A673 (cell line): Measurements from ENCODE around the gene KCTD7.
"Not testable (repeated sequence)": the region's sequence is repeated elsewhere in the genome, so short reads cannot be mapped to it uniquely, and the experiment has no call there.

Source experiments
- EZH2 ChIP-seq: fragments of 200-600 bp; sonication (generic); IDR thresholded peaks from 2 replicates; pipeline ENCODE4 v1.6.1; 2017; ENCODE audit warnings: borderline replicate concordance, low read depth, mild to moderate bottlenecking, mixed read lengths, antibody characterized with exemption, low read length; ENCODE audit not compliant: poor library complexity, severe bottlenecking
- TF ChIP-seq, protein P1 (sequence below): fragments of 300-800, 200-600 bp; sonication (generic); conservative IDR thresholded peaks from 2 replicates; pipeline ENCODE4 v1.5.1; 2017; ENCODE audit warnings: low read depth, mild to moderate bottlenecking, antibody characterized with exemption, low read length, moderate library complexity, mixed read lengths

DNA sequence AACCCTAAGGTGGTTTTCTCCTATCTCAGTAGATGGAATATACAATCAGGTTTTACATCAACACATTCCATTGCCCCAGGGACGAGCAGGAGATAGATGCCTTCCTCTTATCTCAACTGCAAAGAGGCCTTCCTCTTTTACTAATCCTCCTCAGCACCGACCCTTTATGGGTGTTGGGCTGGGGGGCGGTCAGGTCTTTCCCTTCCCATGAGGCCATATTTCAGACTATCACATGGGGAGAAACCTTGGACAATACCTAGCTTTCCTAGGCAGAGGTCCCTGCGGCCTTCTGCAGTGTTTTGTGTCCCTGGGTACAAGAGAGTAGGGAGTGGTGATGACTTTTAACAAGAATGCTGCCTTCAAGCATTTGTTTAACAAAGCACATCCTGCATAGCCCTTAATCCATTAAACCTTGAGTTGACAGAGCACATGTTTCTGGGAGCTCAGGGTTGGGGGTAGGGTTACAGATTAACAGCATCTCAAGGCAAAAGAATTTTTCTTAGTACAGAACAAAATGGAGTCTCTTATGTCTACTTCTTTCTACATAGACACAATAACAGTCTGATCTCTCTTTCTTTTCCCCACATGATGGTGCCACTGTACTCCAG lies 9.2 kb upstream of the KCTD7 start:
- TF ChIP-seq, protein P1, sequence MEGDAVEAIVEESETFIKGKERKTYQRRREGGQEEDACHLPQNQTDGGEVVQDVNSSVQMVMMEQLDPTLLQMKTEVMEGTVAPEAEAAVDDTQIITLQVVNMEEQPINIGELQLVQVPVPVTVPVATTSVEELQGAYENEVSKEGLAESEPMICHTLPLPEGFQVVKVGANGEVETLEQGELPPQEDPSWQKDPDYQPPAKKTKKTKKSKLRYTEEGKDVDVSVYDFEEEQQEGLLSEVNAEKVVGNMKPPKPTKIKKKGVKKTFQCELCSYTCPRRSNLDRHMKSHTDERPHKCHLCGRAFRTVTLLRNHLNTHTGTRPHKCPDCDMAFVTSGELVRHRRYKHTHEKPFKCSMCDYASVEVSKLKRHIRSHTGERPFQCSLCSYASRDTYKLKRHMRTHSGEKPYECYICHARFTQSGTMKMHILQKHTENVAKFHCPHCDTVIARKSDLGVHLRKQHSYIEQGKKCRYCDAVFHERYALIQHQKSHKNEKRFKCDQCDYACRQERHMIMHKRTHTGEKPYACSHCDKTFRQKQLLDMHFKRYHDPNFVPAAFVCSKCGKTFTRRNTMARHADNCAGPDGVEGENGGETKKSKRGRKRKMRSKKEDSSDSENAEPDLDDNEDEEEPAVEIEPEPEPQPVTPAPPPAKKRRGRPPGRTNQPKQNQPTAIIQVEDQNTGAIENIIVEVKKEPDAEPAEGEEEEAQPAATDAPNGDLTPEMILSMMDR, result not testable (repeated sequence)
- TF ChIP-seq EZH2, result not testable (repeated sequence)
